DOHH2 (cell line): ENCODE data around the gene ATP8B4.

Experiments used
- H3F3A ChIP-seq: fragments of 200-600 bp; sonication (generic), shearing (Covaris generic); 2 replicates; pipeline ENCODE4 v1.6.0; 2016; ENCODE audit warnings: antibody characterized with exemption, mild to moderate bottlenecking; ENCODE audit not compliant: control insufficient read depth, insufficient read depth
- H3K27ac ChIP-seq: fragments of 200-600 bp; sonication (generic); 2 replicates; pipeline ENCODE4 v1.5.1; 2014; ENCODE audit warnings: low read depth, mild to moderate bottlenecking, low read length, moderate library complexity
- H3K27me3 ChIP-seq: fragments of 200-600 bp; sonication (generic); 2 replicates; pipeline ENCODE4 v1.6.1; 2014; ENCODE audit warnings: mild to moderate bottlenecking, low read length, mixed read lengths; ENCODE audit not compliant: control insufficient read depth
- H3K36me3 ChIP-seq: fragments of 200-600 bp; sonication (generic); 2 replicates; pipeline ENCODE4 v1.6.1; 2014; ENCODE audit warnings: mild to moderate bottlenecking, low read length, moderate library complexity, mixed read lengths; ENCODE audit not compliant: control insufficient read depth
- H3K4me1 ChIP-seq: fragments of 200-600 bp; sonication (generic); 2 replicates; pipeline ENCODE4 v1.6.1; 2014; ENCODE audit warnings: mild to moderate bottlenecking, low read length, mixed read lengths; ENCODE audit not compliant: control insufficient read depth
- H3K4me2 ChIP-seq: fragments of 200-600 bp; sonication (generic); 2 replicates; pipeline ENCODE4 v1.6.0; 2014; ENCODE audit warnings: mild to moderate bottlenecking, low read length, moderate library complexity
- H3K4me3 ChIP-seq: fragments of 200-600 bp; sonication (generic); 2 replicates; pipeline ENCODE4 v1.5.1; 2014; ENCODE audit warnings: mild to moderate bottlenecking, low read length, mixed read lengths
- H3K79me2 ChIP-seq: fragments of 200-600 bp; sonication (generic); 2 replicates; pipeline ENCODE4 v1.6.1; 2014; ENCODE audit warnings: mild to moderate bottlenecking, low read length, mixed read lengths; ENCODE audit not compliant: control insufficient read depth
- H3K9me2 ChIP-seq: fragments of 200-600 bp; sonication (generic); replicated peaks from 2 replicates; pipeline ENCODE4 v1.6.1; 2014; ENCODE audit warnings: mild to moderate bottlenecking, low read length, mixed read lengths; ENCODE audit not compliant: control insufficient read depth
- H3K9me3 ChIP-seq: fragments of 200-600 bp; sonication (generic); 2 replicates; pipeline ENCODE4 v1.6.1; 2014; ENCODE audit warnings: antibody characterized with exemption, low read length, mixed read lengths; ENCODE audit not compliant: control insufficient read depth, insufficient read depth
- H4K20me1 ChIP-seq: fragments of 200-600 bp; sonication (generic); 2 replicates; pipeline ENCODE4 v1.6.0; 2014; ENCODE audit warnings: low read depth, mild to moderate bottlenecking, antibody characterized with exemption, low read length, moderate library complexity; ENCODE audit not compliant: control insufficient read depth, insufficient read depth
- CTCF ChIP-seq: fragments of 200-600 bp; sonication (generic); IDR thresholded peaks from one replicate; pipeline ENCODE4 v1.5.1; 2014; ENCODE audit warnings: antibody characterized with exemption, mild to moderate bottlenecking, low read depth, low read length; ENCODE audit not compliant: poor library complexity, severe bottlenecking
- EZH2phosphoT487 ChIP-seq: fragments of 200-600 bp; sonication (generic); IDR thresholded peaks from 2 replicates; pipeline ENCODE4 v1.6.1; 2017; ENCODE audit warnings: borderline replicate concordance, mild to moderate bottlenecking, antibody characterized with exemption, low read length, moderate library complexity, mixed read lengths

The ATP8B4 gene

GRCh38 chr15:50150349-50150748 is 31.3 kb upstream of the ATP8B4 start:
- Histone ChIP-seq H3K4me2 (no peak overlapping the region), H3K9me3 (no peaks in the 10 kb centered on the region), H3K4me1 (no peaks in the 10 kb centered on the region), H3K36me3 (no peaks in the 10 kb centered on the region), H3K4me3 (no peak overlapping the region), H3K79me2 (no peaks in the 10 kb centered on the region), H3K9me2 (no peaks in the 10 kb centered on the region), H3K27me3 (no peaks in the 10 kb centered on the region), H3F3A (no peaks in the 10 kb centered on the region), H4K20me1 (no peaks in the 10 kb centered on the region), H3K27ac (no peak overlapping the region)
- TF ChIP-seq CTCF (no peak), EZH2phosphoT487 (no peak)

- Histone ChIP-seq H3K36me3 (no peaks in the 10 kb centered on the region), H3K4me2 (no peak overlapping the region), H3K9me3 (no peaks in the 10 kb centered on the region), H3F3A (no peaks in the 10 kb centered on the region), H3K79me2 (no peaks in the 10 kb centered on the region), H3K4me3 (no peak overlapping the region), H3K4me1 (no peaks in the 10 kb centered on the region), H3K27me3 (no peaks in the 10 kb centered on the region), H4K20me1 (no peaks in the 10 kb centered on the region), H3K27ac (no peak overlapping the region), H3K9me2 (no peaks in the 10 kb centered on the region)
- TF ChIP-seq CTCF (no peak), EZH2phosphoT487 (no peak)
These were observed 30.1 kb upstream of the ATP8B4 start for GRCh38 chr15:50149090-50149489.

- Histone ChIP-seq H3K27me3 (no peaks in the 10 kb centered on the region), H4K20me1 (no peaks in the 10 kb centered on the region), H3K36me3 (no peaks in the 10 kb centered on the region), H3K9me2 (no peaks in the 10 kb centered on the region), H3F3A (no peaks in the 10 kb centered on the region), H3K4me3 (no peak overlapping the region), H3K27ac (no peak overlapping the region), H3K4me2 (no peak overlapping the region), H3K9me3 (no peaks in the 10 kb centered on the region), H3K79me2 (no peaks in the 10 kb centered on the region), H3K4me1 (no peaks in the 10 kb centered on the region)
- TF ChIP-seq EZH2phosphoT487, result no peak
- no peak for TF ChIP-seq CTCF
These were observed 29.4 kb upstream of the ATP8B4 start for GRCh38 chr15:50148362-50148963.
